HL-60/S4 (cell line): ENCODE measurements around the gene GDI2.

Source experiments
- in situ Hi-C: fragments of 300-500 bp; cut with MboI; formaldehyde crosslinking; loops from 2 replicates; pipeline ENCODE4 v1.14.3; 2022; ENCODE audit warnings: low sequenced_read_pairs

Gene GDI2

GRCh38 chr10:5746197-5746596 lies 67.0 kb downstream of the GDI2 start:
- in situ Hi-C loops: no loop called here

- in situ Hi-C loops: no loop called here
Measured at GRCh38 chr10:5744849-5745248, 68.4 kb downstream of the GDI2 start.

GRCh38 chr10:5743736-5744135 lies 69.5 kb downstream of the GDI2 start:
- in situ Hi-C loops: no loop called here

GRCh38 chr10:5742116-5742515 lies 71.1 kb downstream of the GDI2 start:
- in situ Hi-C loops: no loop called here

GRCh38 chr10:5741276-5741675 lies 72.0 kb downstream of the GDI2 start:
- in situ Hi-C loops: no loop called here

- in situ Hi-C loops: no loop called here
Measured at GRCh38 chr10:5738427-5738826, 74.8 kb downstream of the GDI2 start.

- in situ Hi-C loops: no loop called here
Measured at GRCh38 chr10:5737352-5737751, 75.9 kb downstream of the GDI2 start.

GRCh38 chr10:5736591-5736990 lies 76.6 kb downstream of the GDI2 start:
- in situ Hi-C loops: no loop called here

- in situ Hi-C loops: no loop called here
Measured at GRCh38 chr10:5735119-5735518, 78.1 kb downstream of the GDI2 start.

GRCh38 chr10:5732141-5732540 lies 81.1 kb downstream of the GDI2 start:
- in situ Hi-C loops: no loop called here

- in situ Hi-C loops: no loop called here
Measured at GRCh38 chr10:5731559-5731958, 81.7 kb downstream of the GDI2 start.

GRCh38 chr10:5730766-5731165 lies 82.5 kb downstream of the GDI2 start:
- in situ Hi-C loops: no loop called here

- in situ Hi-C loops: no loop called here
Measured at GRCh38 chr10:5723692-5724091, 89.5 kb downstream of the GDI2 start.

- in situ Hi-C loops: no loop called here
Measured at GRCh38 chr10:5720182-5720581, 93.1 kb downstream of the GDI2 start.

- in situ Hi-C loops: no loop called here
Measured at GRCh38 chr10:5719546-5719945, 93.7 kb downstream of the GDI2 start.
